PC-3 (cell line): ENCODE measurements around the gene ADCY10.

Experiments used
- CTCF ChIP-seq: fragments of 300-600 bp; sonication (generic); conservative IDR thresholded peaks from 2 replicates; pipeline ENCODE4 v1.5.1; 2017; ENCODE audit warnings: antibody characterized with exemption, low read depth, mild to moderate bottlenecking, low read length
- EZH2 ChIP-seq: fragments of 300-600 bp; sonication (generic); IDR thresholded peaks from one replicate; pipeline ENCODE4 v1.6.1; 2017; ENCODE audit warnings: antibody characterized with exemption, mild to moderate bottlenecking, low read length; ENCODE audit not compliant: unreplicated experiment
- EZH2phosphoT487 ChIP-seq: fragments of 300-600 bp; sonication (generic); IDR thresholded peaks from 2 replicates; pipeline ENCODE4 v1.6.1; 2018; ENCODE audit warnings: mild to moderate bottlenecking, antibody characterized with exemption, low read length, borderline replicate concordance

- TF ChIP-seq CTCF = no peak
- no peak for TF ChIP-seq EZH2
- no peak for TF ChIP-seq EZH2phosphoT487
Measured at GRCh38 chr1:167764458-167765330, 149.2 kb downstream of the ADCY10 start.
